AG10803 (cell line): ENCODE data around the gene ADAMTSL3.

Source experiments
- DNase-seq: peaks from one replicate; pipeline ENCODE4 v3.0.0; 2010; ENCODE audit warnings: low read depth
- H3K4me3 ChIP-seq: 2 replicates; pipeline ENCODE4 v1.5.1; 2011; ENCODE audit warnings: mild to moderate bottlenecking, low read length, control low read depth
- CTCF ChIP-seq: conservative IDR thresholded peaks from 2 replicates; pipeline ENCODE4 v1.5.1; 2011; ENCODE audit warnings: mild to moderate bottlenecking, low read length, control low read depth, inconsistent platforms

Gene ADAMTSL3

GRCh38 chr15:83887404-83887803 is 233.5 kb downstream of the ADAMTSL3 start:
- no peak for DNase-seq

GRCh38 chr15:83887961-83888360 is 234.0 kb downstream of the ADAMTSL3 start:
- no peak for TF ChIP-seq CTCF
- DNase-seq: no peak
- H3K4me3 ChIP-seq: no peak overlapping the region

More at GRCh38 chr15:83887404-83887803, 233.5 kb downstream of the ADAMTSL3 start:
- H3K4me3 ChIP-seq: no peak overlapping the region
- no peak for TF ChIP-seq CTCF

GRCh38 chr15:83889995-83890394 is 236.1 kb downstream of the ADAMTSL3 start:
- TF ChIP-seq CTCF: no peak
- H3K4me3 ChIP-seq: no peak overlapping the region
- DNase-seq: no peak

- TF ChIP-seq CTCF: no peak
These were observed 236.7 kb downstream of the ADAMTSL3 start for GRCh38 chr15:83890587-83890986.

GRCh38 chr15:83892498-83892897 is 238.6 kb downstream of the ADAMTSL3 start:
- TF ChIP-seq CTCF: no peak
- DNase-seq: no peak
- H3K4me3 ChIP-seq: no peak overlapping the region

More at GRCh38 chr15:83890587-83890986, 236.7 kb downstream of the ADAMTSL3 start:
- no peak for DNase-seq
- H3K4me3 ChIP-seq: no peak overlapping the region

GRCh38 chr15:83893308-83893707 is 239.4 kb downstream of the ADAMTSL3 start:
- H3K4me3 ChIP-seq: no peak overlapping the region
- DNase-seq: no peak
- TF ChIP-seq CTCF: no peak

- TF ChIP-seq CTCF: no peak
- no peak overlapping the region for H3K4me3 ChIP-seq
- no peak for DNase-seq
These were observed 243.1 kb downstream of the ADAMTSL3 start for GRCh38 chr15:83897037-83897436.
